GM23338 (cell line): ENCODE data around the gene TBC1D12. TPM values are rescaled to one million over a fixed set of nuclear protein-coding genes. Genes with fewer than 3 reads are reported as not detected.

ENCODE experiments used
- ATAC-seq: fragments of 200-7000 bp; cut with Tn5 transposase; 3 replicates; pipeline ENCODE4 v1.9.1; 2020
- DNase-seq: peaks from one replicate; pipeline ENCODE4 v3.0.0-alpha.2; 2015; ENCODE audit warnings: low spot score
- H2AFZ ChIP-seq: fragments of 200-600 bp; sonication (generic); 2 replicates; pipeline ENCODE4 v1.8.0; 2016; ENCODE audit warnings: antibody characterized with exemption, mild to moderate bottlenecking, moderate library complexity
- H3F3A ChIP-seq: fragments of 200-600 bp; sonication (generic); replicated peaks from 2 replicates; pipeline ENCODE4 v1.8.0; 2017; ENCODE audit warnings: antibody characterized with exemption, mixed run types, low read depth
- H3K27ac ChIP-seq: fragments of 200-600 bp; sonication (generic); 2 replicates; pipeline ENCODE4 v1.6.1; 2016; ENCODE audit warnings: low read depth
- H3K27me3 ChIP-seq: fragments of 200-600 bp; sonication (generic); 2 replicates; pipeline ENCODE4 v1.8.0; 2016; ENCODE audit warnings: mild to moderate bottlenecking, mixed run types, moderate library complexity; ENCODE audit not compliant: insufficient read depth
- H3K36me3 ChIP-seq: fragments of 200-600 bp; sonication (generic); 2 replicates; pipeline ENCODE4 v1.8.0; 2016; ENCODE audit warnings: mild to moderate bottlenecking; ENCODE audit not compliant: insufficient read depth
- H3K4me1 ChIP-seq: fragments of 200-600 bp; sonication (generic); 2 replicates; pipeline ENCODE4 v1.8.0; 2016; ENCODE audit warnings: mild to moderate bottlenecking, moderate library complexity; ENCODE audit not compliant: insufficient read depth
- H3K4me2 ChIP-seq: fragments of 200-600 bp; sonication (generic); 2 replicates; pipeline ENCODE4 v1.7.1; 2017; ENCODE audit warnings: mixed run types
- H3K4me3 ChIP-seq: fragments of 200-600 bp; sonication (generic); 2 replicates; pipeline ENCODE4 v1.6.1; 2016; ENCODE audit warnings: mixed run types
- H3K79me2 ChIP-seq: fragments of 200-600 bp; sonication (generic); replicated peaks from 2 replicates; pipeline ENCODE4 v1.8.0; 2017; ENCODE audit warnings: mild to moderate bottlenecking; ENCODE audit not compliant: insufficient read depth
- H3K9me2 ChIP-seq: fragments of 200-600 bp; sonication (generic); 2 replicates; pipeline ENCODE4 v1.8.0; 2017; ENCODE audit not compliant: insufficient read depth
- H4K20me1 ChIP-seq: fragments of 200-600 bp; sonication (generic); replicated peaks from 2 replicates; pipeline ENCODE4 v1.8.0; 2017; ENCODE audit warnings: mild to moderate bottlenecking; ENCODE audit not compliant: insufficient read depth
- H3K27ac Mint-ChIP-seq: 2 replicates; pipeline ENCODE4 v1.8.0; 2020; ENCODE audit warnings: inconsistent platforms, mild to moderate bottlenecking, moderate library complexity, mixed read lengths
- H3K27me3 Mint-ChIP-seq: 3 replicates; pipeline ENCODE4 v1.8.0; 2022; ENCODE audit warnings: low read depth, mild to moderate bottlenecking, moderate library complexity, mixed read lengths, inconsistent platforms; ENCODE audit not compliant: insufficient read depth, poor library complexity
- H3K36me3 Mint-ChIP-seq: 3 replicates; pipeline ENCODE4 v1.8.0; 2021; ENCODE audit warnings: low read depth, mild to moderate bottlenecking, inconsistent platforms, moderate library complexity, mixed read lengths
- H3K4me1 Mint-ChIP-seq: 3 replicates; pipeline ENCODE4 v1.8.0; 2020; ENCODE audit warnings: mild to moderate bottlenecking, inconsistent platforms, mixed read lengths
- H3K4me3 Mint-ChIP-seq: 3 replicates; pipeline ENCODE4 v1.8.0; 2021; ENCODE audit warnings: moderate library complexity, mild to moderate bottlenecking, inconsistent platforms, mixed read lengths
- H3K9me3 Mint-ChIP-seq: 3 replicates; pipeline ENCODE4 v1.8.0; 2020; ENCODE audit warnings: moderate library complexity, mild to moderate bottlenecking, inconsistent platforms, mixed read lengths
- CTCF ChIP-seq, 2 experiments: fragments of 200-600 bp in 1 of 2; sonication (generic) in 1 of 2; conservative IDR thresholded peaks; 2 replicates each; pipeline versions ENCODE4 v1.5.1 to v1.6.1; 2016 to 2017; ENCODE audit warnings: antibody characterized with exemption in 2 of 2, low read depth in 2 of 2, mild to moderate bottlenecking in 2 of 2, moderate library complexity in 1 of 2
- ETS1 ChIP-seq: IDR thresholded peaks from 2 replicates; pipeline ENCODE4 v1.6.1; 2016; ENCODE audit warnings: antibody characterized with exemption
- EZH2 ChIP-seq: fragments of 200-600 bp; sonication (generic); IDR thresholded peaks from one replicate; pipeline ENCODE4 v1.8.0; 2017; ENCODE audit warnings: antibody characterized with exemption, mild to moderate bottlenecking, low read depth; ENCODE audit not compliant: unreplicated experiment
- POLR2AphosphoS5 ChIP-seq: IDR thresholded peaks from 2 replicates; pipeline ENCODE4 v1.6.1; 2016; ENCODE audit warnings: antibody characterized with exemption, low read depth
- REST ChIP-seq: IDR thresholded peaks from one replicate; pipeline ENCODE4 v1.6.1; 2018; ENCODE audit warnings: antibody characterized with exemption; ENCODE audit not compliant: unreplicated experiment
- STAT1 ChIP-seq: IDR thresholded peaks from one replicate; pipeline ENCODE4 v1.6.1; 2016; ENCODE audit warnings: antibody characterized with exemption; ENCODE audit not compliant: unreplicated experiment
- ZNF114 ChIP-seq: fragments of 250-450 bp; sonication (Bioruptor Pico); IDR thresholded peaks from 2 replicates; pipeline ENCODE4 v1.5.0; 2020; ENCODE audit warnings: mild to moderate bottlenecking, moderate library complexity
- polyA plus RNA-seq: library from polyadenylated mRNA; unstranded; fragments of >200 nt; fragmentation: Nextera tagmentation; extraction: Ambion mirVana; gene quantifications from 2 replicates; pipeline ENCODE4 v1.2.1, GENCODE V29; 2016
- total RNA-seq: library from RNA; depleted of rRNA; stranded (reverse); fragments of >200 nt; shearing (Covaris generic); gene quantifications from 2 replicates; pipeline ENCODE4 v1.2.3, GENCODE V29; 2014

TBC1D12 gene
- total and polyA plus RNA-seq, 2 experiments from 2014 or later = 2.3 to 3.6 TPM

GRCh38 chr10:94423627-94424026 lies 21.3 kb downstream of the TBC1D12 start (continued):
- no peak for TF ChIP-seq ETS1
- TF ChIP-seq CTCF (conservative IDR thresholded peaks at IDR 0.05; ENCODE audit: low read depth in 2 of 2) = no peak
- TF ChIP-seq ZNF114 (CRISPR knock-in tag) = no peak

GRCh38 chr10:94424714-94425337 lies 22.5 kb downstream of the TBC1D12 start:
- H3K4me3 Mint-ChIP-seq = no peak overlapping the region
- no peaks in the 10 kb centered on the region for H3K4me1 ChIP-seq
- H3K27me3 Mint-ChIP-seq = no peaks in the 10 kb centered on the region
- no peaks in the 10 kb centered on the region for H4K20me1 ChIP-seq
- ATAC-seq (no peak), DNase-seq (no peak)
- no peaks in the 10 kb centered on the region for H3K36me3 ChIP-seq
- no peaks in the 10 kb centered on the region; the same call in 2 of the 3 replicates for H3K36me3 Mint-ChIP-seq
- H3K4me2 ChIP-seq = no peak overlapping the region
- H3K79me2 ChIP-seq = no peaks in the 10 kb centered on the region
- H3K4me1 Mint-ChIP-seq = no peaks in the 10 kb centered on the region
- H3K9me3 Mint-ChIP-seq = peaks cover 19% of the 10 kb centered on the region
- no peak for TF ChIP-seq STAT1
- TF ChIP-seq EZH2 = no peak
- no peak for TF ChIP-seq POLR2AphosphoS5
- no peak for TF ChIP-seq REST
- no peaks in the 10 kb centered on the region for H3K27me3 ChIP-seq
- H3K4me3 ChIP-seq = no peak overlapping the region
- H3F3A ChIP-seq = no peaks in the 10 kb centered on the region
- no peaks in the 10 kb centered on the region for H3K9me2 ChIP-seq
- no peak overlapping the region for H3K27ac Mint-ChIP-seq
- H3K27ac ChIP-seq = no peak overlapping the region
- no peak overlapping the region for H2AFZ ChIP-seq
